Measurements from ENCODE around the gene GABBR2.
A peak's percentile ranks its signal among the peaks of the same experiment; 100 is the strongest.

The GABBR2 gene

DNA sequence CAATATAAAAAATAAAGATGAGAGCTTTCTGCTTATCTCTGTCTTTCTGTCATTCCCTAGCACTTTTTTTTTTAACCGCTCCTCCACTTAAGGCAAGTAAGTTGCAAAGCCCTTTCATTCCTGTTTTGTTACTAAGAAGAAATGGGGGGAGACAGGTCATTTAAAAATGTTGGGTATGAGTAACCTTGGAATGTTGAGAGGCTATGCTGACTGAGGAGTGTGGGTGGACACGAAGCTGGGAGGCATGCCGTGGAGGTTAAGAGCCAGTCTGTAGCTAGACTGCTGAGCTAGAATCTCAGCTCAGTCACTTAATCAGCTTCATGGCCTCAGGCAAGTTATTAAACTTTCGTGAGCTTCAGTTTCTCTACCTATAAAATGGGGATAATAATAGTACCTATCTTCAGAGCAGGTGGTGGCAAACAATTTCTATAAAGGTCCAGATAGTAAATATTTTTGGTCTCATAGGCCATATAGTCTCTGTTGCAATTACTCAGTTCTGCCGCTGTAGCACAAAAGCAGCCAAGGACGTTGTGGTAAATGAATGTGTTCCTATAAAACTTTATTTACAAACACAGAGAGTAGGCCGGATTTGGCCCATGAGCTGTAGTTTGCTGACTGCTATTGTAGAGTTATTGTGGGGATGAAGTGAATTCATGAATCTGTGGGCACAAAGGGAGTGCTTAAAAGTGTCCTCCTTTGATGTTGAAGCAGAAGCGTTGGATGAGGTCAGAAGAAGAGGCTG is 220.0 kb downstream of the GABBR2 start:
- no peak overlapping the region for H3K4me3 ChIP-seq (ENCODE audit: low read length)
- peak; percentile 86 for DNase-seq (ENCODE audit: low read depth)
- no peaks in the 10 kb centered on the region for H3K36me3 ChIP-seq (ENCODE audit: control insufficient read depth, insufficient read depth, low read length, severe bottlenecking)
- peak overlapping the region; percentile 52 for H3K9ac ChIP-seq (ENCODE audit: low read length)
- peaks cover 4% of the 10 kb centered on the region for H3K9me3 ChIP-seq (ENCODE audit: control insufficient read depth, low read length)
- H3K4me1 ChIP-seq (ENCODE audit: control insufficient read depth, insufficient read depth, low read length): peaks cover 35% of the 10 kb centered on the region
- no peaks in the 10 kb centered on the region for H3K27me3 ChIP-seq (replicated peaks; ENCODE audit: control insufficient read depth, insufficient read depth, low read length)

- H3K4me3 ChIP-seq (ENCODE audit: low read length): no peak overlapping the region
- H3K36me3 ChIP-seq (ENCODE audit: control insufficient read depth, insufficient read depth, low read length, severe bottlenecking): no peaks in the 10 kb centered on the region
- no peaks in the 10 kb centered on the region for H3K9me3 ChIP-seq (ENCODE audit: control insufficient read depth, low read length)
- H3K9ac ChIP-seq (ENCODE audit: low read length): no peak overlapping the region
- peaks cover 14% of the 10 kb centered on the region for H3K4me1 ChIP-seq (ENCODE audit: control insufficient read depth, insufficient read depth, low read length)
- no peak for DNase-seq (ENCODE audit: low read depth)
- H3K27me3 ChIP-seq (replicated peaks; ENCODE audit: control insufficient read depth, insufficient read depth, low read length): peaks cover 6% of the 10 kb centered on the region
Observed at GRCh38 chr9:98485706-98486105, 223.0 kb downstream of the GABBR2 start.

DNA sequence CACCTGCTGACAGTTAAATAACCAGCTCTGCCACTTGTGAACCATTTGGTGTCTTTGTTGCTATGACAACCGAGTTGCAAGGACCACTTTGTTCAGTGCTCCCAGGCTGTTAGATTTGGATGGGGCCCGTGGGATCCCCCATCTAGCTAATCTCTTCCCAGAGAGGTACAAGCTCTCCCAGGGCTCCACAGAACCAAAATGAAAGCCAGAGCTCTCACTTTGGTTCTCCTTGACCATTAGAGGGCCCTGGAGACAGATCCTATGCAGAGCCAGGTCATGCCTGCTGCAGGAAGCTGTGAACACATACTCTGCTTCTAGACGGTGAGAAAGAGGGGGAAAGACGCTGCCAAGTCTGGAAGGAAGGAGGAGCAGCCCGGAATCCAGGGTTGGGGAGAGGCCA is 224.6 kb downstream of the GABBR2 start:
- peaks cover 13% of the 10 kb centered on the region for H3K4me1 ChIP-seq (ENCODE audit: control insufficient read depth, insufficient read depth, low read length)
- H3K27me3 ChIP-seq (replicated peaks; ENCODE audit: control insufficient read depth, insufficient read depth, low read length): peaks cover 7% of the 10 kb centered on the region
- DNase-seq (ENCODE audit: low read depth): no peak
- H3K36me3 ChIP-seq (ENCODE audit: control insufficient read depth, insufficient read depth, low read length, severe bottlenecking): no peaks in the 10 kb centered on the region
- no peaks in the 10 kb centered on the region for H3K9me3 ChIP-seq (ENCODE audit: control insufficient read depth, low read length)
- H3K9ac ChIP-seq (ENCODE audit: low read length): no peak overlapping the region
- H3K4me3 ChIP-seq (ENCODE audit: low read length): no peak overlapping the region

- Histone ChIP-seq H3K9ac (ENCODE audit: low read length) (no peak overlapping the region), H3K27me3 (replicated peaks; ENCODE audit: control insufficient read depth, insufficient read depth, low read length) (peaks cover 7% of the 10 kb centered on the region), H3K4me1 (ENCODE audit: control insufficient read depth, insufficient read depth, low read length) (no peaks in the 10 kb centered on the region), H3K36me3 (ENCODE audit: control insufficient read depth, insufficient read depth, low read length, severe bottlenecking) (no peaks in the 10 kb centered on the region), H3K4me3 (ENCODE audit: low read length) (no peak overlapping the region), H3K9me3 (ENCODE audit: control insufficient read depth, low read length) (no peaks in the 10 kb centered on the region)
- no peak for DNase-seq (ENCODE audit: low read depth)
Observed at GRCh38 chr9:98482226-98482625, 226.5 kb downstream of the GABBR2 start.

GRCh38 chr9:98481676-98482075 is 227.1 kb downstream of the GABBR2 start:
- no peaks in the 10 kb centered on the region for H3K9me3 ChIP-seq (ENCODE audit: control insufficient read depth, low read length)
- no peak overlapping the region for H3K4me3 ChIP-seq (ENCODE audit: low read length)
- DNase-seq (ENCODE audit: low read depth): no peak
- H3K9ac ChIP-seq (ENCODE audit: low read length): no peak overlapping the region
- H3K27me3 ChIP-seq (replicated peaks; ENCODE audit: control insufficient read depth, insufficient read depth, low read length): peaks cover 7% of the 10 kb centered on the region
- no peaks in the 10 kb centered on the region for H3K36me3 ChIP-seq (ENCODE audit: control insufficient read depth, insufficient read depth, low read length, severe bottlenecking)
- no peaks in the 10 kb centered on the region for H3K4me1 ChIP-seq (ENCODE audit: control insufficient read depth, insufficient read depth, low read length)

- no peaks in the 10 kb centered on the region for H3K36me3 ChIP-seq (ENCODE audit: control insufficient read depth, insufficient read depth, low read length, severe bottlenecking)
- no peak overlapping the region for H3K4me3 ChIP-seq (ENCODE audit: low read length)
- no peak overlapping the region for H3K9ac ChIP-seq (ENCODE audit: low read length)
- DNase-seq (ENCODE audit: low read depth): no peak
- no peaks in the 10 kb centered on the region for H3K4me1 ChIP-seq (ENCODE audit: control insufficient read depth, insufficient read depth, low read length)
- H3K9me3 ChIP-seq (ENCODE audit: control insufficient read depth, low read length): no peaks in the 10 kb centered on the region
- peaks cover 7% of the 10 kb centered on the region for H3K27me3 ChIP-seq (replicated peaks; ENCODE audit: control insufficient read depth, insufficient read depth, low read length)
Observed at GRCh38 chr9:98479967-98480847, 228.5 kb downstream of the GABBR2 start.

DNA sequence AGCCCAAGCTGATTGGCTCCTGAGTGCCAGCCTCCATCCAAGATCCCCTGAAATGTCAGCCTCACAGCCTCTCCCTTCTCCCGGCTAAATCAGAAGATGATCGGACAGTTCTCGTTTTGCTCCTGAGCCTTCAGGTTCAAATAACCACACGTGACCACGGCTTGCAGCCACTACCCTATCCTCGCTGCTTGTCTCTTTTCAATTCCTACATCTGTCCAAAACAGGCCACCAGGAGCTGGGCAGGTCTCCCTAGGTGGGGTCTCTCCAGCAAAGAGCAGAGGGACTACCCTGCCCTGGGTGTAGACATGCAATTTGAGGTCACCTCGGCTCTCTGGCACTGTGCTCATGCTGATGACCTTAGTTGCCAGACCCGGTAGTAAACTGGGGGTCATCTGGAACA is 229.3 kb downstream of the GABBR2 start:
- no peak overlapping the region for H3K9ac ChIP-seq (ENCODE audit: low read length)
- no peaks in the 10 kb centered on the region for H3K4me1 ChIP-seq (ENCODE audit: control insufficient read depth, insufficient read depth, low read length)
- no peaks in the 10 kb centered on the region for H3K36me3 ChIP-seq (ENCODE audit: control insufficient read depth, insufficient read depth, low read length, severe bottlenecking)
- H3K27me3 ChIP-seq (replicated peaks; ENCODE audit: control insufficient read depth, insufficient read depth, low read length): peaks cover 7% of the 10 kb centered on the region
- H3K9me3 ChIP-seq (ENCODE audit: control insufficient read depth, low read length): no peaks in the 10 kb centered on the region
- no peak overlapping the region for H3K4me3 ChIP-seq (ENCODE audit: low read length)
- no peak for DNase-seq (ENCODE audit: low read depth)

DNA sequence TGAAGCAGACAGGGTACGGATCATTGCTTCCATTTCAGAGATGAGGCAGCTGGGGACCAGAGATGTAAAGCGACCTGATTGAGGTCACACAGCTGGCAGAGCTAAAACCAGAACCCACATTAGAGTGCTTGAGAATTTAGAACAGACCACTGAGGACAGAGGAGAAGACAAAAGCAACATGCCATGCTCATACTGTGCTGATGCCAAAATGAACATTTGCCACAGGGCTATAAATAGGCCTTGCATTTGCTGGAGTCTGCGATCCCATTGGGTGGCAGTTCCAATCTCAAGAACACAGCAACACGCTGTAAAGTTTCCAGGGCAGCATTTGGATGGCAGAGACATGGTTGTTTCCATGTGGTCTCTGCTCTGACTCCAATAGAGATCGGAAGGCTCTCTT is 230.9 kb downstream of the GABBR2 start:
- no peaks in the 10 kb centered on the region for H3K9me3 ChIP-seq (ENCODE audit: control insufficient read depth, low read length)
- no peak for DNase-seq (ENCODE audit: low read depth)
- peaks cover 7% of the 10 kb centered on the region for H3K27me3 ChIP-seq (replicated peaks; ENCODE audit: control insufficient read depth, insufficient read depth, low read length)
- H3K4me1 ChIP-seq (ENCODE audit: control insufficient read depth, insufficient read depth, low read length): no peaks in the 10 kb centered on the region
- H3K36me3 ChIP-seq (ENCODE audit: control insufficient read depth, insufficient read depth, low read length, severe bottlenecking): no peaks in the 10 kb centered on the region
- no peak overlapping the region for H3K4me3 ChIP-seq (ENCODE audit: low read length)
- H3K9ac ChIP-seq (ENCODE audit: low read length): no peak overlapping the region

GRCh38 chr9:98472216-98472615 is 236.5 kb downstream of the GABBR2 start:
- DNase-seq (ENCODE audit: low read depth): no peak
- no peak overlapping the region for H3K4me3 ChIP-seq (ENCODE audit: low read length)
- H3K9ac ChIP-seq (ENCODE audit: low read length): no peak overlapping the region
- no peaks in the 10 kb centered on the region for H3K9me3 ChIP-seq (ENCODE audit: control insufficient read depth, low read length)
- no peaks in the 10 kb centered on the region for H3K4me1 ChIP-seq (ENCODE audit: control insufficient read depth, insufficient read depth, low read length)
- H3K36me3 ChIP-seq (ENCODE audit: control insufficient read depth, insufficient read depth, low read length, severe bottlenecking): no peaks in the 10 kb centered on the region
- H3K27me3 ChIP-seq (replicated peaks; ENCODE audit: control insufficient read depth, insufficient read depth, low read length): no peaks in the 10 kb centered on the region

GRCh38 chr9:98471185-98471584 is 237.6 kb downstream of the GABBR2 start:
- H3K36me3 ChIP-seq (ENCODE audit: control insufficient read depth, insufficient read depth, low read length, severe bottlenecking): no peaks in the 10 kb centered on the region
- no peaks in the 10 kb centered on the region for H3K9me3 ChIP-seq (ENCODE audit: control insufficient read depth, low read length)
- H3K4me3 ChIP-seq (ENCODE audit: low read length): no peak overlapping the region
- no peak for DNase-seq (ENCODE audit: low read depth)
- no peaks in the 10 kb centered on the region for H3K4me1 ChIP-seq (ENCODE audit: control insufficient read depth, insufficient read depth, low read length)
- no peak overlapping the region for H3K9ac ChIP-seq (ENCODE audit: low read length)
- no peaks in the 10 kb centered on the region for H3K27me3 ChIP-seq (replicated peaks; ENCODE audit: control insufficient read depth, insufficient read depth, low read length)

GRCh38 chr9:98468567-98469239 is 240.0 kb downstream of the GABBR2 start:
- Histone ChIP-seq H3K36me3 (ENCODE audit: control insufficient read depth, insufficient read depth, low read length, severe bottlenecking) (no peaks in the 10 kb centered on the region), H3K4me3 (ENCODE audit: low read length) (no peak overlapping the region), H3K27me3 (replicated peaks; ENCODE audit: control insufficient read depth, insufficient read depth, low read length) (no peaks in the 10 kb centered on the region), H3K9me3 (ENCODE audit: control insufficient read depth, low read length) (no peaks in the 10 kb centered on the region), H3K9ac (ENCODE audit: low read length) (no peak overlapping the region), H3K4me1 (ENCODE audit: control insufficient read depth, insufficient read depth, low read length) (no peaks in the 10 kb centered on the region)
- DNase-seq (ENCODE audit: low read depth): no peak

Data from adipocyte (in vitro differentiated cells).